ENCODE results near the gene BOC. TPM values are rescaled to one million over a fixed set of nuclear protein-coding genes. Genes with fewer than 3 reads are reported as not detected.

Gene BOC
- 2.1 and 2.2 TPM in 2 replicates for total RNA-seq

GRCh38 chr3:113211330-113212149 is at the start of gene BOC:
Gene BOC (plus strand): TSS chr3:113211557. CDS start chr3:113249803, 38,246 bp downstream.

Other genes starting within 250 kb of the BOC start
- not detected in 2 replicates for gene CD200R1, start 236.5 kb upstream of the BOC start, total RNA-seq
- gene GTPBP8, start 220.6 kb upstream of the BOC start, total RNA-seq, result 23.6 and 31.1 TPM in 2 replicates
- 1.3 and 1.4 TPM in 2 replicates for gene CFAP44, start 229.9 kb downstream of the BOC start, total RNA-seq